ENCODE data around the gene NLGN4X. TPM values are rescaled to one million over a fixed set of nuclear protein-coding genes. Genes with fewer than 3 reads are reported as not detected.

NLGN4X gene
- polyA plus RNA-seq, 3 donors = not detected

DNA sequence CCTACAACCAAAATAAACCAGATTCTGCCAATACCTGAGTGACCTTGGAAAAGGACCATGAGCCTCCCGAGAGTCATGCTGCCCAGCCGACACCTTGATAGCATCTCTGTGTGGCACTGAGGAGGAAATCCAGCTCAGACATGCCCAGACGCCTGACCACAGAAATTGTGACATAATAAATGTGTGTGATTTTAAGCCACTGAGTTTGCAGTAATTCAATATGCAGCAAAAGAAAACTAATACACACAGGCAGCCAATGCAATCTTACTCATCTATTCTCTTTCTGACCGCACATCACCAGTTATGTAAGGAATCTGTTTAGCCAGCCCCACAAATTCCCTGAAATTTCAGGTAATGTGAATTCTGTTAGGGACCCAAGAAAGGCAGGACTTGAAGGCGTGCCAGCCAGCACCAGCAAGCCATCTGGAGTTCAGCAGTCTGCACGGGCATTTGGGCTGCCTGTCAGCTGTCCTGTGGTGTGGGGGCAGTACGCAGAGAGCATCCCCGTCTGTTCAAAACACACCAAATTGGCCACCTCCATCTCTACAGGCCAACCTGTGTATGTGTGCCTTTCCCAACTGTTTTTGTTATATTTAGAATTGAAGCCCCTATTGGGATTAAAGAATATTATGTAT is 176.4 kb downstream of the NLGN4X start:
- Mint-ChIP-seq H3K27ac (no peak overlapping the region), H3K4me1 (no peaks in the 10 kb centered on the region), H3K4me3 (no peak overlapping the region), H3K9me3 (peaks cover 0 to 10% (median 2%) of the 10 kb centered on the region in 7 donors), H3K36me3 (no peaks in the 10 kb centered on the region), H3K27me3 (ENCODE audit: low read depth in 3 of 3) (no peaks in the 10 kb centered on the region)
- intact Hi-C loops (cut with micrococcal nuclease) = no loop called here
- H3K36me3 ChIP-seq (replicated peaks in 1 of 2; ENCODE audit: control insufficient read depth in 1 of 2, insufficient read depth in 2 of 2, low read length in 2 of 2) = no peaks in the 10 kb centered on the region
- no peak overlapping the region for H3K27ac ChIP-seq (ENCODE audit: low read depth in 1 of 2, low read length in 2 of 2)
- no peaks in the 10 kb centered on the region for H4K20me1 ChIP-seq (ENCODE audit: insufficient read depth, low read length)
- WGBS (ENCODE audit: insufficient coverage) = no CpG with 5 or more reads among the region's 8 CpGs
- H3K9me3 ChIP-seq (replicated peaks in 1 of 2; ENCODE audit: control insufficient read depth in 1 of 2, insufficient read depth in 1 of 2, low read length in 2 of 2) = no peaks in the 10 kb centered on the region
- TF ChIP-seq CTCF (IDR thresholded peaks at IDR 0.05) = no peak
- H3K27me3 ChIP-seq (ENCODE audit: control insufficient read depth in 2 of 2, insufficient read depth in 2 of 2, low read length in 2 of 2) = no peaks in the 10 kb centered on the region
- no peak overlapping the region for H3K4me3 ChIP-seq (replicated peaks in 1 of 3; ENCODE audit: low read depth in 2 of 3, low read length in 3 of 3)
- no peaks in the 10 kb centered on the region for H3K4me1 ChIP-seq (ENCODE audit: control insufficient read depth in 1 of 2, insufficient read depth in 2 of 2, low read length in 2 of 2)
- no peak overlapping the region for H3K4me2 ChIP-seq (replicated peaks; ENCODE audit: extremely low read depth, low read length, poor library complexity, severe bottlenecking)
- no peak for DNase-seq
- H3K9ac ChIP-seq (ENCODE audit: insufficient read depth, low read length, poor library complexity, severe bottlenecking) = no peak overlapping the region
- no peak overlapping the region for H2AFZ ChIP-seq (ENCODE audit: insufficient read depth, low read depth, low read length, poor library complexity, severe bottlenecking)
- H3K79me2 ChIP-seq (ENCODE audit: insufficient read depth, low read length) = no peaks in the 10 kb centered on the region

- no peaks in the 10 kb centered on the region for H3K36me3 Mint-ChIP-seq
These were observed 179.5 kb downstream of the NLGN4X start for GRCh38 chrX:6049132-6049531.

More at GRCh38 chrX:6049132-6049531, 179.5 kb downstream of the NLGN4X start:
- Mint-ChIP-seq H3K4me1 (no peaks in the 10 kb centered on the region), H3K27ac (no peak overlapping the region), H3K9me3 (peaks cover 0 to 4% (median 1%) of the 10 kb centered on the region in 7 donors), H3K4me3 (no peak overlapping the region), H3K27me3 (ENCODE audit: low read depth in 3 of 3) (no peaks in the 10 kb centered on the region)
- H3K4me1 ChIP-seq (ENCODE audit: control insufficient read depth in 1 of 2, insufficient read depth in 2 of 2, low read length in 2 of 2) = no peaks in the 10 kb centered on the region
- no peak overlapping the region for H3K9ac ChIP-seq (ENCODE audit: insufficient read depth, low read length, poor library complexity, severe bottlenecking)
- DNase-seq = no peak
- H4K20me1 ChIP-seq (ENCODE audit: insufficient read depth, low read length) = no peaks in the 10 kb centered on the region
- H3K27ac ChIP-seq (ENCODE audit: low read depth in 1 of 2, low read length in 2 of 2) = no peak overlapping the region
- no peaks in the 10 kb centered on the region for H3K79me2 ChIP-seq (ENCODE audit: insufficient read depth, low read length)
- H3K4me2 ChIP-seq (replicated peaks; ENCODE audit: extremely low read depth, low read length, poor library complexity, severe bottlenecking) = no peak overlapping the region
- intact Hi-C loops (cut with micrococcal nuclease) = no loop called here
- H3K27me3 ChIP-seq (ENCODE audit: control insufficient read depth in 2 of 2, insufficient read depth in 2 of 2, low read length in 2 of 2) = no peaks in the 10 kb centered on the region
- H3K4me3 ChIP-seq (replicated peaks in 1 of 3; ENCODE audit: low read depth in 2 of 3, low read length in 3 of 3) = no peak overlapping the region
- TF ChIP-seq CTCF (IDR thresholded peaks at IDR 0.05) = no peak
- no CpG with 5 or more reads among the region's 1 CpG for WGBS (ENCODE audit: insufficient coverage)
- no peaks in the 10 kb centered on the region for H3K36me3 ChIP-seq (replicated peaks in 1 of 2; ENCODE audit: control insufficient read depth in 1 of 2, insufficient read depth in 2 of 2, low read length in 2 of 2)
- H3K9me3 ChIP-seq (replicated peaks in 1 of 2; ENCODE audit: control insufficient read depth in 1 of 2, insufficient read depth in 1 of 2, low read length in 2 of 2) = no peaks in the 10 kb centered on the region
- H2AFZ ChIP-seq (ENCODE audit: insufficient read depth, low read depth, low read length, poor library complexity, severe bottlenecking) = no peak overlapping the region

Data from CD14-positive monocyte (primary cell).